ENCODE results near the gene CYP4F12.

The CYP4F12 gene

GRCh38 chr19:15683411-15683810, 10.5 kb downstream of the CYP4F12 start:
- no peak for DNase-seq
- intact Hi-C loops (cut with DNase I): no loop called here

- no peak for DNase-seq
- intact Hi-C loops (cut with DNase I): no loop called here
Measured at GRCh38 chr19:15684828-15685227, 11.9 kb downstream of the CYP4F12 start.

- no peak for DNase-seq
- intact Hi-C loops (cut with DNase I): no loop called here
Measured at GRCh38 chr19:15696654-15697194, 23.8 kb downstream of the CYP4F12 start.

- no peak for DNase-seq
- intact Hi-C loops (cut with DNase I): no loop called here
Measured at GRCh38 chr19:15701757-15702533, 29.1 kb downstream of the CYP4F12 start.

GRCh38 chr19:15702534-15702930, 29.6 kb downstream of the CYP4F12 start:
- intact Hi-C loops (cut with DNase I): no loop called here
- peak in 34 of 42 donors; percentile 5 to 64 (median 20) for DNase-seq

GRCh38 chr19:15714638-15715037, 41.8 kb downstream of the CYP4F12 start:
- DNase-seq: no peak
- intact Hi-C loops (cut with DNase I): no loop called here

GRCh38 chr19:15715642-15716041, 42.8 kb downstream of the CYP4F12 start:
- DNase-seq: no peak
- intact Hi-C loops (cut with DNase I): no loop called here

GRCh38 chr19:15717809-15718208, 44.9 kb downstream of the CYP4F12 start:
- DNase-seq: no peak
- intact Hi-C loops (cut with DNase I): no loop called here

GRCh38 chr19:15721268-15721667, 48.4 kb downstream of the CYP4F12 start:
- intact Hi-C loops (cut with DNase I): no loop called here
- no peak for DNase-seq

GRCh38 chr19:15722956-15723355, 50.1 kb downstream of the CYP4F12 start:
- intact Hi-C loops (cut with DNase I): no loop called here
- no peak for DNase-seq

- DNase-seq: no peak
- intact Hi-C loops (cut with DNase I): no loop called here
Measured at GRCh38 chr19:15727724-15728123, 54.8 kb downstream of the CYP4F12 start, which contains the start of gene OR10H2. TSS of gene OR10H2 (plus strand) at chr19:15728024. CDS start at chr19:15728044, 20 bp downstream.

GRCh38 chr19:15730538-15730937, 57.7 kb downstream of the CYP4F12 start:
- intact Hi-C loops (cut with DNase I): no loop called here

GRCh38 chr19:15732388-15732787, 59.5 kb downstream of the CYP4F12 start:
- intact Hi-C loops (cut with DNase I): no loop called here

More at GRCh38 chr19:15730538-15730937, 57.7 kb downstream of the CYP4F12 start:
- DNase-seq: no peak

GRCh38 chr19:15733895-15734294, 61.0 kb downstream of the CYP4F12 start:
- DNase-seq: no peak
- intact Hi-C loops (cut with DNase I): no loop called here

More at GRCh38 chr19:15732388-15732787, 59.5 kb downstream of the CYP4F12 start:
- DNase-seq: no peak

- no peak for DNase-seq
- intact Hi-C loops (cut with DNase I): no loop called here
Measured at GRCh38 chr19:15737722-15738121, 64.8 kb downstream of the CYP4F12 start, which contains the start of gene OR10H3. TSS of gene OR10H3 (plus strand) at chr19:15737985. CDS start at chr19:15741393, 3,408 bp downstream.

GRCh38 chr19:15740785-15741184, 67.9 kb downstream of the CYP4F12 start:
- intact Hi-C loops (cut with DNase I): no loop called here

More at GRCh38 chr19:15740785-15741184, 67.9 kb downstream of the CYP4F12 start:
- DNase-seq: no peak
